ENCODE measurements around the gene PLCG1. TPM values are rescaled to one million over a fixed set of nuclear protein-coding genes. Genes with fewer than 3 reads are reported as not detected.

The PLCG1 gene
- total and polyA plus RNA-seq, 4 donors = 2.0 to 30.4 (median 16.1) TPM

DNA sequence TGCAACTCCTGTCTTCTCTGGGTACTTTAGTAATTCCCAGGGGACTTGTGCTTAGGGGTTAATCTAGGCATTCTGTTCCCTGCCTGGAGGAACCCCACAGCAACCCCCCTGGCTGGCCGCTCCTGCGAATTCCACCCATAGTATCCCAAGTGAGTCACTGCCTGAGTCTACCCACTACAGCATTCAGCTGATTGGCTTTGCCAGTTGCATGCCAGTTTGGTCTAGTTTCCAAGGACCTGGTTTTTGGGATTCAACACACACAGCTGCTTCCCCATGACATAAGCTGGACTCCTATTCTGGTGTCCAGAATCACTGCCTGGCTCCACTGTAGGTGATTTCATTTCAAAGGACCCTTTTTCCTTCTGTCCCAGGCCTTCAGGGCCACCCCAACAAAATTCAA, 40.3 kb downstream of the PLCG1 start:
- peaks cover 0 to 33% (median 8%) of the 10 kb centered on the region in 4 donors for H3K36me3 ChIP-seq (ENCODE audit: control insufficient read depth in 4 of 4, insufficient read depth in 3 of 4, low read depth in 1 of 4, low read length in 3 of 4)
- peaks cover 0 to 3% (median 0%) of the 10 kb centered on the region in 4 donors for H3K4me1 ChIP-seq (ENCODE audit: control insufficient read depth in 4 of 4, insufficient read depth in 4 of 4, low read length in 3 of 4)
- no peak overlapping the region for H3K4me3 ChIP-seq (ENCODE audit: low read depth in 1 of 3, low read length in 3 of 3)
- H3K9ac ChIP-seq (ENCODE audit: low read depth in 1 of 2, low read length in 2 of 2) = no peak overlapping the region
- no peaks in the 10 kb centered on the region for H3K27me3 ChIP-seq (ENCODE audit: control insufficient read depth in 4 of 4, insufficient read depth in 4 of 4, low read length in 3 of 4)
- H3K27ac ChIP-seq (ENCODE audit: low read depth in 1 of 2, low read length in 2 of 2) = no peak overlapping the region
- no peak for TF ChIP-seq JUND (IDR thresholded peaks at IDR 0.05)
- TF ChIP-seq TAF1 (conservative IDR thresholded peaks at IDR 0.05) = no peak
- no peak for TF ChIP-seq HNF4G (IDR thresholded peaks at IDR 0.05)
- TF ChIP-seq, protein P1, sequence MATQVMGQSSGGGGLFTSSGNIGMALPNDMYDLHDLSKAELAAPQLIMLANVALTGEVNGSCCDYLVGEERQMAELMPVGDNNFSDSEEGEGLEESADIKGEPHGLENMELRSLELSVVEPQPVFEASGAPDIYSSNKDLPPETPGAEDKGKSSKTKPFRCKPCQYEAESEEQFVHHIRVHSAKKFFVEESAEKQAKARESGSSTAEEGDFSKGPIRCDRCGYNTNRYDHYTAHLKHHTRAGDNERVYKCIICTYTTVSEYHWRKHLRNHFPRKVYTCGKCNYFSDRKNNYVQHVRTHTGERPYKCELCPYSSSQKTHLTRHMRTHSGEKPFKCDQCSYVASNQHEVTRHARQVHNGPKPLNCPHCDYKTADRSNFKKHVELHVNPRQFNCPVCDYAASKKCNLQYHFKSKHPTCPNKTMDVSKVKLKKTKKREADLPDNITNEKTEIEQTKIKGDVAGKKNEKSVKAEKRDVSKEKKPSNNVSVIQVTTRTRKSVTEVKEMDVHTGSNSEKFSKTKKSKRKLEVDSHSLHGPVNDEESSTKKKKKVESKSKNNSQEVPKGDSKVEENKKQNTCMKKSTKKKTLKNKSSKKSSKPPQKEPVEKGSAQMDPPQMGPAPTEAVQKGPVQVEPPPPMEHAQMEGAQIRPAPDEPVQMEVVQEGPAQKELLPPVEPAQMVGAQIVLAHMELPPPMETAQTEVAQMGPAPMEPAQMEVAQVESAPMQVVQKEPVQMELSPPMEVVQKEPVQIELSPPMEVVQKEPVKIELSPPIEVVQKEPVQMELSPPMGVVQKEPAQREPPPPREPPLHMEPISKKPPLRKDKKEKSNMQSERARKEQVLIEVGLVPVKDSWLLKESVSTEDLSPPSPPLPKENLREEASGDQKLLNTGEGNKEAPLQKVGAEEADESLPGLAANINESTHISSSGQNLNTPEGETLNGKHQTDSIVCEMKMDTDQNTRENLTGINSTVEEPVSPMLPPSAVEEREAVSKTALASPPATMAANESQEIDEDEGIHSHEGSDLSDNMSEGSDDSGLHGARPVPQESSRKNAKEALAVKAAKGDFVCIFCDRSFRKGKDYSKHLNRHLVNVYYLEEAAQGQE (IDR thresholded peaks at IDR 0.05) = no peak
- no peak for TF ChIP-seq HNF4A (conservative IDR thresholded peaks at IDR 0.05)
- TF ChIP-seq RXRA (IDR thresholded peaks at IDR 0.05) = no peak
- no peak for TF ChIP-seq EGR1 (IDR thresholded peaks at IDR 0.05; ENCODE audit: low read depth in 2 of 2)
- no peak for TF ChIP-seq NR2F2 (IDR thresholded peaks at IDR 0.05)
- TF ChIP-seq SP1 (IDR thresholded peaks at IDR 0.05) = no peak
- TF ChIP-seq, protein P2, sequence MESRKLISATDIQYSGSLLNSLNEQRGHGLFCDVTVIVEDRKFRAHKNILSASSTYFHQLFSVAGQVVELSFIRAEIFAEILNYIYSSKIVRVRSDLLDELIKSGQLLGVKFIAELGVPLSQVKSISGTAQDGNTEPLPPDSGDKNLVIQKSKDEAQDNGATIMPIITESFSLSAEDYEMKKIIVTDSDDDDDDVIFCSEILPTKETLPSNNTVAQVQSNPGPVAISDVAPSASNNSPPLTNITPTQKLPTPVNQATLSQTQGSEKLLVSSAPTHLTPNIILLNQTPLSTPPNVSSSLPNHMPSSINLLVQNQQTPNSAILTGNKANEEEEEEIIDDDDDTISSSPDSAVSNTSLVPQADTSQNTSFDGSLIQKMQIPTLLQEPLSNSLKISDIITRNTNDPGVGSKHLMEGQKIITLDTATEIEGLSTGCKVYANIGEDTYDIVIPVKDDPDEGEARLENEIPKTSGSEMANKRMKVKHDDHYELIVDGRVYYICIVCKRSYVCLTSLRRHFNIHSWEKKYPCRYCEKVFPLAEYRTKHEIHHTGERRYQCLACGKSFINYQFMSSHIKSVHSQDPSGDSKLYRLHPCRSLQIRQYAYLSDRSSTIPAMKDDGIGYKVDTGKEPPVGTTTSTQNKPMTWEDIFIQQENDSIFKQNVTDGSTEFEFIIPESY (IDR thresholded peaks at IDR 0.05) = no peak
- no peak for TF ChIP-seq FOXA1 (IDR thresholded peaks at IDR 0.05)
- TF ChIP-seq, protein P3, sequence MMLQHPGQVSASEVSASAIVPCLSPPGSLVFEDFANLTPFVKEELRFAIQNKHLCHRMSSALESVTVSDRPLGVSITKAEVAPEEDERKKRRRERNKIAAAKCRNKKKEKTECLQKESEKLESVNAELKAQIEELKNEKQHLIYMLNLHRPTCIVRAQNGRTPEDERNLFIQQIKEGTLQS (IDR thresholded peaks at IDR 0.05) = no peak
- TF ChIP-seq RAD21 (IDR thresholded peaks at IDR 0.05) = no peak
- TF ChIP-seq, protein P4, sequence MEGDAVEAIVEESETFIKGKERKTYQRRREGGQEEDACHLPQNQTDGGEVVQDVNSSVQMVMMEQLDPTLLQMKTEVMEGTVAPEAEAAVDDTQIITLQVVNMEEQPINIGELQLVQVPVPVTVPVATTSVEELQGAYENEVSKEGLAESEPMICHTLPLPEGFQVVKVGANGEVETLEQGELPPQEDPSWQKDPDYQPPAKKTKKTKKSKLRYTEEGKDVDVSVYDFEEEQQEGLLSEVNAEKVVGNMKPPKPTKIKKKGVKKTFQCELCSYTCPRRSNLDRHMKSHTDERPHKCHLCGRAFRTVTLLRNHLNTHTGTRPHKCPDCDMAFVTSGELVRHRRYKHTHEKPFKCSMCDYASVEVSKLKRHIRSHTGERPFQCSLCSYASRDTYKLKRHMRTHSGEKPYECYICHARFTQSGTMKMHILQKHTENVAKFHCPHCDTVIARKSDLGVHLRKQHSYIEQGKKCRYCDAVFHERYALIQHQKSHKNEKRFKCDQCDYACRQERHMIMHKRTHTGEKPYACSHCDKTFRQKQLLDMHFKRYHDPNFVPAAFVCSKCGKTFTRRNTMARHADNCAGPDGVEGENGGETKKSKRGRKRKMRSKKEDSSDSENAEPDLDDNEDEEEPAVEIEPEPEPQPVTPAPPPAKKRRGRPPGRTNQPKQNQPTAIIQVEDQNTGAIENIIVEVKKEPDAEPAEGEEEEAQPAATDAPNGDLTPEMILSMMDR (IDR thresholded peaks at IDR 0.05; ENCODE audit: low read depth, low read length, missing input control) = no peak
- H3K9me3 ChIP-seq (ENCODE audit: control insufficient read depth in 4 of 4, low read length in 3 of 4) = no peaks in the 10 kb centered on the region
- WGBS = 98% methylated on average over 2 of the region's 2 CpGs
- peak; percentile 29 for DNase-seq (ENCODE audit: low spot score)

DNA sequence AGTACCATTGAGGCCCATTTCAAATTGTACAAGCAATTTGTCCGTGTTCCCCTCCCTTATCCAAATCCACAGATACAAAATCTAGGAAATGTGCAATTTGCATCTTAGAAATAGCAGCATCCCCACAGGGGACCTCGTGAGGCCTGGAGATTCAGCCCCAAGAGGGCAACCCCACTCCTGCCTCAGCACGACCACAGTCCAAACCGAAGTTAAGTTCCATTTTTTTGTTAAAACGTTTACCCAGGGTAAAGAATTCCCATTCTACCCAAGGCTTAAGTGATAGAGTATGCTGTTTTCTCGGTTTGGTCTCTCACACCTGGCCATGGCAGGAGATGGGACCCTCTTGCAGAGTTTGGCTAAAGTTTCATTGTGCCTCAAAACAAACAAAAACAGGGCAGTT, 41.2 kb downstream of the PLCG1 start:
- H3K4me1 ChIP-seq (ENCODE audit: control insufficient read depth in 4 of 4, insufficient read depth in 4 of 4, low read length in 3 of 4) = no peaks in the 10 kb centered on the region
- H3K4me3 ChIP-seq (ENCODE audit: low read depth in 1 of 3, low read length in 3 of 3) = no peak overlapping the region
- 86% methylated on average over 6 of the region's 6 CpGs for WGBS
- no peaks in the 10 kb centered on the region for H3K9me3 ChIP-seq (ENCODE audit: control insufficient read depth in 4 of 4, low read length in 3 of 4)
- H3K36me3 ChIP-seq (ENCODE audit: control insufficient read depth in 4 of 4, insufficient read depth in 3 of 4, low read depth in 1 of 4, low read length in 3 of 4) = peaks cover 0 to 32% (median 9%) of the 10 kb centered on the region in 4 donors
- DNase-seq (ENCODE audit: low spot score) = no peak
- H3K27ac ChIP-seq (ENCODE audit: low read depth in 1 of 2, low read length in 2 of 2) = no peak overlapping the region
- no peaks in the 10 kb centered on the region for H3K27me3 ChIP-seq (ENCODE audit: control insufficient read depth in 4 of 4, insufficient read depth in 4 of 4, low read length in 3 of 4)
- H3K9ac ChIP-seq (ENCODE audit: low read depth in 1 of 2, low read length in 2 of 2) = no peak overlapping the region
- TF ChIP-seq HNF4A (conservative IDR thresholded peaks at IDR 0.05) (no peak), FOXA2 (IDR thresholded peaks at IDR 0.05) (no peak), TAF1 (conservative IDR thresholded peaks at IDR 0.05) (no peak), JUND (IDR thresholded peaks at IDR 0.05) (no peak), SP1 (IDR thresholded peaks at IDR 0.05) (no peak), RXRA (IDR thresholded peaks at IDR 0.05) (no peak), YY1 (IDR thresholded peaks at IDR 0.05) (no peak)
- TF ChIP-seq, protein P5, sequence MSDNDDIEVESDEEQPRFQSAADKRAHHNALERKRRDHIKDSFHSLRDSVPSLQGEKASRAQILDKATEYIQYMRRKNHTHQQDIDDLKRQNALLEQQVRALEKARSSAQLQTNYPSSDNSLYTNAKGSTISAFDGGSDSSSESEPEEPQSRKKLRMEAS (IDR thresholded peaks at IDR 0.05) = no peak
- TF ChIP-seq, protein P3 (IDR thresholded peaks at IDR 0.05) = no peak
- TF ChIP-seq, protein P2 (IDR thresholded peaks at IDR 0.05) = no peak
- TF ChIP-seq, protein P4 (IDR thresholded peaks at IDR 0.05; ENCODE audit: low read depth, low read length, missing input control) = no peak

Data from liver (tissue), 9 donors.